Upper lobe of left lung (tissue), 6 donors: ENCODE results near the gene BRIP1. TPM values are rescaled to one million over a fixed set of nuclear protein-coding genes. Genes with fewer than 3 reads are reported as not detected.

Experiments used
- ATAC-seq, 2 donors: fragments of 200-7000 bp; cut with Tn5 transposase; one replicate each; pipeline ENCODE4 v1.9.1; 2022; ENCODE audit warnings: mild to moderate bottlenecking in 2 of 2, moderate library complexity in 2 of 2; ENCODE audit not compliant: low FRiP score in 2 of 2
- DNase-seq, 2 donors: peaks; one replicate each; pipeline ENCODE4 v3.0.0-alpha.2; 2019 to 2020
- H3K27ac ChIP-seq, 4 donors: fragments of 200-600 bp; sonication (generic); one replicate each; pipeline ENCODE4 v1.5.1; 2016 to 2019
- H3K27me3 ChIP-seq, 4 donors: fragments of 200-600 bp; sonication (generic); one replicate each; pipeline ENCODE4 v1.5.1; 2017 to 2019
- H3K36me3 ChIP-seq, 4 donors: fragments of 200-600 bp; sonication (generic); one replicate each; pipeline ENCODE4 v1.5.1; 2016 to 2019
- H3K4me1 ChIP-seq, 4 donors: fragments of 200-600 bp; sonication (generic); one replicate each; pipeline ENCODE4 v1.5.1; 2018 to 2019
- H3K4me3 ChIP-seq, 4 donors: fragments of 200-600 bp; sonication (generic); one replicate each; pipeline ENCODE4 v1.5.1; 2017 to 2019; ENCODE audit warnings: mild to moderate bottlenecking in 2 of 4, moderate library complexity in 1 of 4
- H3K9me3 ChIP-seq, 4 donors: fragments of 200-600 bp; sonication (generic); one replicate each; pipeline ENCODE4 v1.5.1; 2018 to 2019
- EP300 ChIP-seq, 4 donors: sonication (generic); formaldehyde crosslinking; IDR thresholded peaks; one replicate each; pipeline ENCODE4 v1.5.1; 2017; ENCODE audit warnings: antibody characterized with exemption in 4 of 4, control low read depth in 2 of 4
- POLR2A ChIP-seq, 4 donors: fragments of 450-650 bp; IDR thresholded peaks; one replicate each; pipeline ENCODE4 v1.5.1; 2016 to 2017; ENCODE audit warnings: antibody characterized with exemption in 4 of 4, mild to moderate bottlenecking in 2 of 4
- POLR2AphosphoS5 ChIP-seq, 2 donors: sonication (generic); formaldehyde crosslinking; IDR thresholded peaks; one replicate each; pipeline ENCODE4 v1.5.1; 2017; ENCODE audit warnings: antibody characterized with exemption in 2 of 2
- WGBS, 2 donors: methylation state at CpG; one replicate each; pipeline ENCODE4 v1.1.5; 2017 to 2018; 5-methylcytosine and 5-hydroxymethylcytosine counted together
- total RNA-seq, 6 donors: library from RNA; depleted of rRNA in 4 of 6; stranded (reverse); fragments of >200 nt in 4 of 6; gene quantifications; one replicate each; pipeline versions ENCODE4 v1.1.0 to v1.2.1, GENCODE V29; 2016 to 2021
- TF ChIP-seq, protein P1 (sequence below), 6 experiments: fragments of 450-650 bp in 4 of 6; fragments of 200-600 bp in 2 of 6; sonication (generic) in 2 of 6; IDR thresholded peaks; one replicate each; pipeline ENCODE4 v1.5.1; 2016 to 2019; ENCODE audit warnings: antibody characterized with exemption in 6 of 6
- donor health status: DM: no; HTN: no; CAD: no; lungs with moderate emphysema.
- donor health status: DM: no; HTN: yes; CAD: no; lungs with severe emphysema.

Gene BRIP1
- total RNA-seq, 6 donors from 2014 or later: 0.55 to 2.5 (median 0.85) TPM

- Histone ChIP-seq H3K4me3 (no peak overlapping the region), H3K27ac (no peak overlapping the region), H3K27me3 (no peaks in the 10 kb centered on the region), H3K36me3 (no peaks in the 10 kb centered on the region), H3K9me3 (no peaks in the 10 kb centered on the region), H3K4me1 (no peaks in the 10 kb centered on the region)
- WGBS, 2 donors: 92 to 97% methylated on average over 4 of the region's 4 CpGs
- TF ChIP-seq, protein P1, sequence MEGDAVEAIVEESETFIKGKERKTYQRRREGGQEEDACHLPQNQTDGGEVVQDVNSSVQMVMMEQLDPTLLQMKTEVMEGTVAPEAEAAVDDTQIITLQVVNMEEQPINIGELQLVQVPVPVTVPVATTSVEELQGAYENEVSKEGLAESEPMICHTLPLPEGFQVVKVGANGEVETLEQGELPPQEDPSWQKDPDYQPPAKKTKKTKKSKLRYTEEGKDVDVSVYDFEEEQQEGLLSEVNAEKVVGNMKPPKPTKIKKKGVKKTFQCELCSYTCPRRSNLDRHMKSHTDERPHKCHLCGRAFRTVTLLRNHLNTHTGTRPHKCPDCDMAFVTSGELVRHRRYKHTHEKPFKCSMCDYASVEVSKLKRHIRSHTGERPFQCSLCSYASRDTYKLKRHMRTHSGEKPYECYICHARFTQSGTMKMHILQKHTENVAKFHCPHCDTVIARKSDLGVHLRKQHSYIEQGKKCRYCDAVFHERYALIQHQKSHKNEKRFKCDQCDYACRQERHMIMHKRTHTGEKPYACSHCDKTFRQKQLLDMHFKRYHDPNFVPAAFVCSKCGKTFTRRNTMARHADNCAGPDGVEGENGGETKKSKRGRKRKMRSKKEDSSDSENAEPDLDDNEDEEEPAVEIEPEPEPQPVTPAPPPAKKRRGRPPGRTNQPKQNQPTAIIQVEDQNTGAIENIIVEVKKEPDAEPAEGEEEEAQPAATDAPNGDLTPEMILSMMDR (IDR thresholded peaks at IDR 0.05): no peak
- TF ChIP-seq EP300 (IDR thresholded peaks at IDR 0.05) (no peak), POLR2A (IDR thresholded peaks at IDR 0.05) (no peak), POLR2AphosphoS5 (IDR thresholded peaks at IDR 0.05) (no peak)
- DNase-seq (no peak), ATAC-seq (no peak)
Measured at GRCh38 chr17:61784510-61784909, 78.8 kb downstream of the BRIP1 start.

- Histone ChIP-seq H3K36me3 (no peaks in the 10 kb centered on the region), H3K4me3 (no peak overlapping the region), H3K27ac (no peak overlapping the region), H3K4me1 (no peaks in the 10 kb centered on the region), H3K9me3 (no peaks in the 10 kb centered on the region), H3K27me3 (no peaks in the 10 kb centered on the region)
- no peak for TF ChIP-seq EP300 (IDR thresholded peaks at IDR 0.05)
- no peak for TF ChIP-seq POLR2AphosphoS5 (IDR thresholded peaks at IDR 0.05)
- TF ChIP-seq, protein P1 (IDR thresholded peaks at IDR 0.05): no peak
- no peak for TF ChIP-seq POLR2A (IDR thresholded peaks at IDR 0.05)
- no peak for DNase-seq
- ATAC-seq: no peak
Measured at GRCh38 chr17:61783556-61784304, 79.6 kb downstream of the BRIP1 start.

DNA sequence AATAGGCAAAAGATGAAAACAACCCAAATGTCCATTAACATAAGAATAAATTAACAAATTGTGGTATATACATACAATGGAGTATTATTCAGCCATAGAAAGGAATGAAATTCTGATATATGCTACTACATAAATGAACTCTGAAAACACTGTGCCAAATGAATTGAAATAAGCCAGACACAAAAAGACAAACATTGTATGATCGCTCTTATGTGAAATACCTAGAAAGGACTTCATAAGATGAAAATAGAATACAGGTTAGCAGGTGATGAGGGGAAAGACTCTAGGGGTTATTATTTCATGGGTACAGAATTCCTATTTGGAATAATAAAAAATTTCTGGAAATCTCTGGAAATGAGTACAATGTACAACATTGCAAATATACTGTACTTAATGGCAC is 80.2 kb downstream of the BRIP1 start:
- Histone ChIP-seq H3K4me1 (no peaks in the 10 kb centered on the region), H3K27me3 (no peaks in the 10 kb centered on the region), H3K36me3 (no peaks in the 10 kb centered on the region), H3K4me3 (no peak overlapping the region), H3K9me3 (no peaks in the 10 kb centered on the region), H3K27ac (no peak overlapping the region)
- WGBS, 2 donors: 100% methylated on average over 1 of the region's 1 CpG
- TF ChIP-seq POLR2AphosphoS5 (IDR thresholded peaks at IDR 0.05) (no peak), POLR2A (IDR thresholded peaks at IDR 0.05) (no peak), EP300 (IDR thresholded peaks at IDR 0.05) (no peak)
- TF ChIP-seq, protein P1 (IDR thresholded peaks at IDR 0.05): no peak
- ATAC-seq: no peak
- DNase-seq: no peak

GRCh38 chr17:61782683-61783082 is 80.6 kb downstream of the BRIP1 start:
- no peak for ATAC-seq
- TF ChIP-seq POLR2A (IDR thresholded peaks at IDR 0.05): no peak
- TF ChIP-seq POLR2AphosphoS5 (IDR thresholded peaks at IDR 0.05): no peak
- TF ChIP-seq, protein P1 (IDR thresholded peaks at IDR 0.05): no peak
- TF ChIP-seq EP300 (IDR thresholded peaks at IDR 0.05): no peak
- 96 to 100% methylated on average over 1 of the region's 1 CpG for WGBS, 2 donors

GRCh38 chr17:61775364-61775763 is 88.0 kb downstream of the BRIP1 start:
- Histone ChIP-seq H3K27me3 (no peaks in the 10 kb centered on the region), H3K9me3 (peaks cover 5 to 14% (median 8%) of the 10 kb centered on the region in 4 donors), H3K4me3 (no peak overlapping the region), H3K4me1 (no peaks in the 10 kb centered on the region), H3K27ac (no peak overlapping the region), H3K36me3 (no peaks in the 10 kb centered on the region)
- TF ChIP-seq EP300 (IDR thresholded peaks at IDR 0.05): no peak
- TF ChIP-seq, protein P1 (IDR thresholded peaks at IDR 0.05): no peak
- DNase-seq: no peak
- WGBS, 2 donors: 90 to 91% methylated on average over 2 of the region's 2 CpGs
- ATAC-seq: no peak

More at GRCh38 chr17:61782683-61783082, 80.6 kb downstream of the BRIP1 start:
- Histone ChIP-seq H3K27me3 (no peaks in the 10 kb centered on the region), H3K9me3 (no peaks in the 10 kb centered on the region), H3K36me3 (no peaks in the 10 kb centered on the region), H3K27ac (no peak overlapping the region), H3K4me1 (no peaks in the 10 kb centered on the region), H3K4me3 (no peak overlapping the region)
- no peak for DNase-seq
